ENCODE data around the gene OSBPL1A.

The OSBPL1A gene

DNA sequence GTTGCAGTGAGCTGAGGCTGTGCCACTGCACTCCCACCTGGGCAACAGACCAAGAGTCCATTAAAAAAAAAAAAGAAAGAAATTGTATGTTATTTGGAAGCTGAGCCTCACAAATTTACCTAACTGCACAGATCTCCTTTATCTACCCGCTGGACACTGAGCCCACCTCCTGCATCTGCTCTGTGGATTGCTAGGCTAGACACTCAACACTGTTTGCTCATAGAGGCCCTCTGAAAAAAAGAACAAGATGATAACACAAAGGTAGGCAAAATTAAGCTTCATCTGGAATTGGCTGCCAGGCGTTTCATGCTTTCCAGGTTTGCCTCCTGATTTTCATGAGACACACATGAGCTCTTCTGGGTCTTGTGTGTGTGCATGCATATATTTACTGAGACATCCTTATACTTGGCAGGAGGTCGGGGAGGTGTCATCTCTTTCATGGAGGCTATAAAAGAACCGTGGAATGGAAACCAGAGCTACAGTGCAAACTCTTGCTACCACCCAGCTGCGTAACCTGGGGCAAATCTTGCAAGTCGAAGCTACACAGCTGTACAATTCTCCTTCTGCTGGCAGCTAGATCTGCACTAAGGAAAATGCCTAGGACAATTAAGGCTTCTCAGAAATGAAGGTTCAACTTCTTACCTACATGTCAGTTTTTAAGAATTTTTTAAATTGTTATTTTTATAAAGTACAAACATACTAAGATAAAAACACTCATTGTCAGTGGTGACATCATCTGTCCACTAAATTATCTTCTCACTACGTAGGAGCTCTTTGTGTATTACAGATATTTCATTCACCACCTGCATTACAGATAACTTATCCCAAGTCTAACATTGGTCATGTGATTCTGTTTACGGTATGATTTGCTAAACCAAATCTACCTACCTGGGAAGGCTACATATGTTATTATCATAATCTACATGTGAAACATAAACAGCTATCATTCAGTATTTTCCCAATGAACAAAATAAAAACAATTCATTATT lies 195.6 kb downstream of the OSBPL1A start:
- DNase-seq (ENCODE audit: low read depth, low spot score): no peak
- no peak overlapping the region for H3K4me3 ChIP-seq (ENCODE audit: low read length)

DNA sequence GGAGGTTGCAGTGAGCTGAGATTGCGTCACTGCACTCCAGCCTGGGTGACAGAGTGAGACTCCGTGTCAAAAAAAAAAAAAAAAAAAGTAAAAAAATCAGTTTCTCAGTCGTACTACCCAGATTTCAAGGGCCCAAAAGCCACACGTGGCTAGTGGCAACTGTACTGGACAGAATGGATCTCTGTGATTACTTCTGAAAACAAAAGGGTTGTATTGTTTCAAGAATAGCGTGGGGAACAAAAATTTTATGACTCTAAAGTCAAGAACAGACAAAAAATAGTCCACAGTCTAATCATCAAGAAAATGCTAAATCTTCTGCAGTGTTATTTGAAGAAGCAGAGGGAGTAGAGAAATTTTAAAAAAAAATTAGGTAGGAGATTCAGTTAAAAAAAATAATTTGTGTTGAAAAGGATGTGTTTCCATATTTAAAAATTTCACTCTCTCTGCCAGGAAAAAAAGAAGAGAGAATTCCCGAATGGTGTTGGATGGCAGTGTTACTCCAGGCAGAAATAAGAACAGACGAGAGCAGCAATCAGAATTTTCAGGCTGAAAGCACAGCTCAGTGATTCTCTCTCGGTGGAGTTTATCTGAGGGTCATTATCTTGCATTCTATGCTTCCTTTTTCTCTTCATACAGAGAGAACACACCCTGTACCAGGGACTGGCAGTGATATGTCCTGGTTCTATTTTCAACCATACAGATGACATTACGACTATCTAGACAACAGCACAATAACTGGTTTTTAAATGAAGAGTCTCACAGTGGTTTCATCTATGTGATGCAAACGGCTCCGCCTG lies 196.9 kb downstream of the OSBPL1A start:
- H3K4me3 ChIP-seq (ENCODE audit: low read length): no peak overlapping the region
- no peak for DNase-seq (ENCODE audit: low read depth, low spot score)

DNA sequence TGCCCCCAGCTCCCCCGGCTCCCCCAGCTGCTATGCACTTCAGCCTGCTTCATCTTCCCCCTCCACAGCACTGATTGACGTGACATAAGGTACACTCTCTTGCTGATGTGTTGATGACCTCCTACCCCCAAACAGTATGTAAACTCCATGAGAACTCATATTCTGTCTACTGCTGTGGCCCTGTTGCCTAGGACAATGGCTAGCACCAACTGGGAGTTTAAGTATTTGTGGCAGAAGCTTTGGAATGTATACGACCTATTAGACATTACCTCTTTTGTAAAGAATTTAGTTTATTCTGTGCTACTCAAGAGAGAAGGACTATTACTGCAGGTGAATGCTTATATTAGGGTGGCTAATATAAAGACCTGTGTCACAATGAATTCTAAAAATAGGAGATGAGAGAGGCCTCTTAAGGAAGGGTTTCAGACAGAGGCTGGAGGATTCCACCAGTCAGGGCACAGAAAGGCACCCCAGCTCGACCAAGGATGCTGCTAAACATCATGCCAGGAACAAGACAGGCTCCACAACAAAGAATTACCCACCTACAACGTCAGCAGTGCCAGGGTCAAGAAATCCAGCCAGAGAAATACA lies 198.2 kb downstream of the OSBPL1A start:
- no peak for DNase-seq (ENCODE audit: low read depth, low spot score)
- no peak overlapping the region for H3K4me3 ChIP-seq (ENCODE audit: low read length)

DNA sequence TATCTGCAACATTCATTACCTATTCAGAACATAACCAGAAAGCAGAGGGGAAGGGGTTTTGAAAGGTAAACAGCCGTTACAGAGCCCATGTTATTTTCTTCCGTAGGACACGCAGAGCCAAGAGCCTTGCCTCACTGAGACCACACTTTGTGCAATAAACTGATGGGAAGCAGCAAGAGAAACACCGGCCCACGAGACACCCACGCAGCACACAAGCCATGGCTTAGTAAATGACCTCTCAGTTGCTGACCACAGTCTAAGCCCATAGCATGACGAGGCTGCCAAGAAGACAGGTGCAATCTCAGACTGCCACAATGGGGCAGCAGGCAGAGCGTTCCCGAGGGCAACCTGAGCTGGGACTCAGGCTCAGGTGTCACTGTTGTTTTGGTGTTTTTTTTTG lies 199.2 kb downstream of the OSBPL1A start:
- H3K4me3 ChIP-seq (ENCODE audit: low read length): no peak overlapping the region
- DNase-seq (ENCODE audit: low read depth, low spot score): no peak

DNA sequence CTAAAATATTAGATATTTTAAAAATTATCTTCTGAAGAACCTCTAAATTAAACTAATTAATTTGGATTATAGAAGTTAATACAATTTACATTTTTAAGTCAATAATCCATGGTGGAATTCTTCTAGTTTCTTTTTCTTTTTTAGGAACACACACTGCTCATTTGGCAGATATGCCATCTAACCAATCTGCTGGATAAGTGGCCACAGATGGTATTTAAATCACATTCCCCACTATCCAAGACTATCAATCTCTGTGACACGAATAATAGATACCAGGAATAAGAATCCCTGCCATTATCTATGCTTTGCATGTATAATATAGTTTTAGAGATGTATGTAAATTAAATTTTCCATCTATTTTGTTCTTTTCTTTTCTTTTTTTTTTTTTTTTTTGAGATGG lies 200.2 kb downstream of the OSBPL1A start:
- no peak overlapping the region for H3K4me3 ChIP-seq (ENCODE audit: low read length)
- DNase-seq (ENCODE audit: low read depth, low spot score): no peak

DNA sequence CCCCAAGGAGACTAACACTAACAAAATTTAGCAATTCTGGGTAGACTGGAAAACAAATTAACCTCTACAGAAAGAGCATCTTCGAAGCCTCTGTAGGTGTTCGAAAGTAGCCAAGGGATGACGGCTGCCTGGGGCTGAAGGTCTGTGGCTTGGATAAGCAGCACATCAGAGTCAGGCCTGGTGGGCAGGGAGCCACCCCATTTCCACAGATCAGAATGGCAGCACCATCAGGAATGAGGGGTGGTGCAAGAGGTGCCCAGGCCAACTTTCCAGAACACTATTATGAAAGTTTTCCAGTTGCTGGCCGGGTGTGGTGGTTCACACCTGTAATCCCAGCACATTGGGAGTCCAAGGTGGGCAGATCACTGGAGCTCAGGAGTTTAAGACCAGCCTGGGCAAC lies 200.9 kb downstream of the OSBPL1A start:
- no peak overlapping the region for H3K4me3 ChIP-seq (ENCODE audit: low read length)
- no peak for DNase-seq (ENCODE audit: low read depth, low spot score)

DNA sequence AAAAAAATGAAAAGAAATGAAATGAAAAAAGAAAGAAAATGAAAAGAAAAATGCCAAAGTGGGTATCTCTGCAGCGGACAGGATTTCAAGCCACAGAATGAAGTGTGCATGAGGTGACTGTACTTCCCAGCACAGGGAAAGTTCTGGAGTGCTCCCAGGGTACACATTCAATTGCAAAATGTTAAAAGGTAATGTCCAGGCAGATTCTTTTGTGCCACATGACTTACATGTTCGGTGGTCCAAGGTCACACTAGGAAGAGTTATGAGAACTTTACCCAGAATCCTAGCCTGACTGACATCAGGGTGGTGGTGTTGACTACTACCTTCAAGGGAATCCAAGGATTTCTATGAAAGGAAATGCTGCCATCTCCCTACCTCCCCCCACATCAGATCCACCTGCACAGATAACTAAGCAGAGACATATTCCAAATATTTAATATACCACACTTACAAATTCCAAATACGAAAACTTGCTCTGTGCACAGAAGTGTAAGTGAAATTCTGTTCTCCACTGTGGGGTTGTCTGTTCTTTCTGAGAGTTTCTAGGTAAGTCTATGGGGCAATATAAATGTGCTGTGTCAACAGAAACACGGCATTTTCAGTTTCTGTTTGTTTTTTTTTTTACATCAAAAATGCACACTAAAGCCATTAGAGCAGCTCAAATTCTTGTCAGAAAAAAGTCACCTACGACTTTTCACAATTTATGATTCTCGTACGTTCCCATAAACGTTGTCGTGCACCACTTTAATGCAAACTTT lies 202.1 kb downstream of the OSBPL1A start:
- DNase-seq (ENCODE audit: low read depth, low spot score): no peak
- H3K4me3 ChIP-seq (ENCODE audit: low read length): no peak overlapping the region

DNA sequence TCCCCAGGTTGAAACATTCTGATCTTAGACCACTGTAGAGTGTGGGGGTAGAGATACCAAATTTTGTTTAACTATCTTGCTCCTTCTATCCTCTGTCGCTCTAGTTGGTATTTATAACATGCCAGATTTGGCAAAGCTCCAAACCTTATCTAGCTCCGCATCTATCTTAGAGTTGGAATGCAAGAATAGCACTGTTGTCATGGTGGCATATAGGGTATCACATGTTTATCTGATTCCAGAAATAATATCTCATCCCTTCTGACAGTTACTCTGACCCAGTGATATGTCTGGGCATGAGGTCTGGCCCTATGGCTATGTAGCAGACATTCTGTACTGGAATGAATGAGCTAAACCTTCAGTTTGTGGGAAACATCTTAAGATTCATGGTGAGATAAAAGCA lies 207.0 kb downstream of the OSBPL1A start:
- H3K4me3 ChIP-seq (ENCODE audit: low read length): no peak overlapping the region
- no peak for DNase-seq (ENCODE audit: low read depth, low spot score)

DNA sequence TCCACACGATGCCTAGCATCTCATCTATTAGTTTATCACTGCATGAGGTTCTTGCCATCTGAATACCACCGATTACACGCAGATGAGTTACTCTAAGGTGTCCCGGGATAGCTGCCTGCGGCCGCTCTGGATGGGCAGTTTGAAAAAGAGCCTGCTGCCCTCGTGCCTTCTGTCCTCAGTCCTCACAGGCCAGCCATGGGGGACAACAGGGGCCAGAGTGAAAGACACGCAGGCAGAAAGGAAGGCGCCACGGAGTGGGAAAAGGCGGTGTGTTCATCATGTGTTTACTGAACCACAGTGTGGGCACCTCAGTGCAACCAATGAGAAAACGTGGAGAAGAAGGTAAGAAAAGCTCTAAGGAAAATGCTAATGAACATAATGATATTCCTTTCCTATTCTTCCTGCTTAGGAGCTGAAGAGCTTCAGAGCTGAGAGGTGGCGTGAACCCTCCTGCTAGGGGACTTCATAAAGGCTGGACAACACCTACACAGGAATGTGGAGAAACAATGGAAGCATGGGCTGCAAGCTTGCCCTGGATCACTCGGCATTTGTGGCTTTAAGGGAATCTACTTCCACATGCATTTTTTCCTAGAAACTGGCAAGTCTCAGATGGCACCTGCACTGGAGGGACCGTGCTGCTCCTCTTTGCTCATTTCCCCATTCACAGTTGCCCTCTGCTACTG lies 207.8 kb downstream of the OSBPL1A start:
- no peak for DNase-seq (ENCODE audit: low read depth, low spot score)

DNA sequence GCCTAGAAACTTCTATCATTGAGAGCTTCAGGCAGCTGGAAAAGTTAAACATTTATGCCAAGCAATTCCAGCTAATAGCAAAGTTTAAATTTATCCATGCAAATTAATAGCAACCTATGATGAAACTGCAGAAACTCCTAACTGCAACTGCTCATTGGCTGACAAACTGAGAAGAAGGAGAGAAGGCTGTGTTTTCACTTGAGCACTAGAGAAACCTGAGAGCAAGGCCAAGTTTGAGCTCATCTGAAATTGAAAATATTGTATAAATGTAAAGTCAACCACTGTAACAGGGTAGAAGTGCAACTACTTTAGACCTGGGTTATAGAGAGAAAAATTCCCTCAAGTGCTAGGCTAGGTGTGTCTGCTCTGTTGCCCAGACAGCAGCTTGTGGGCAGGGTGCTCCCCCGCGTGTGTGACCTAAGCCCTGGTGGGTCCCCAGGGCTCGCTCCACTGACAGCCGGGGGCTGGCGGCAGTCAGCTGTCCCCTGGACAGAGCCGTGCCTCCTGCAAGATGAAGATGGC lies 208.6 kb downstream of the OSBPL1A start:
- no peak for DNase-seq (ENCODE audit: low read depth, low spot score)
- no peak overlapping the region for H3K4me3 ChIP-seq (ENCODE audit: low read length)

More for the DNA sequence above, 207.8 kb downstream of the OSBPL1A start:
- no peak overlapping the region for H3K4me3 ChIP-seq (ENCODE audit: low read length)

DNA sequence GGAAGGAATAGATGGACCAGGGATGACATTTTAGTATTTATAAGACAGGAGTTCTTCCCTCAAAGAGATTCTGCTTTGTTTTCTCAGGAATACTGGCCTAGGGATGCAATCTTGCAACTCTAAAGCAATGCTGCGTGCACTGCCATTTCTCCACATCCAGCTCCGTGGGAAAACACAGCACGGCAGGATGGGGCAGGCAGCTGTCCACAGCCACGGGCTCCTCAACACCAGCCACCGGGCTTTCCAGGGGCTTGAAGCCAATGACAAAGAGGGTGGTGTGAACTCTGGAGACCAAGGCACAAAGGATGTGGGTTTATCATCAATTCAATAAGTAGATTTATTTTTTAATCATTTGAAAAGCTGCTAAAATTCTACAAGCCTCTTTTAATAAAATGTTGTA lies 209.5 kb downstream of the OSBPL1A start:
- DNase-seq (ENCODE audit: low read depth, low spot score): no peak
- H3K4me3 ChIP-seq (ENCODE audit: low read length): no peak overlapping the region

DNA sequence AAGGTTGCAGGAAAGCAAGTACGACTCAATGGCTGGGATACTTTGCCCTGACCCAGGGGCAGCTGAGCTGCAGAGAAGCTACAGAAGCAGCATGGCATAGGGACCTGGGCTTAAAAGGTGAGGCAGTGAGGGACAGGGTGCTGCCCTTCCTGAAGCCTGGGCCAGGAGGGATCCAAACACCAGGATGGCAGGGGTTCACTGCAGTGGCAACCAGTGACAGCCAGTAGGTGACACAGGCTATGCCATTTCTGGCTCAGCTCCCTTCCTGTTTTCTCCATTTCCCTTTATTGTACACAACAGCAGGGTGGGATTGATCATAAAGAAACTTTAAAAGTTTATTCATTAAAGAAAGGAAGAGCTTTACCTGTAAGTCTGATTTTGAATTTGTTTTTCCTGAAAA lies 209.9 kb downstream of the OSBPL1A start:
- no peak for DNase-seq (ENCODE audit: low read depth, low spot score)
- H3K4me3 ChIP-seq (ENCODE audit: low read length): no peak overlapping the region

DNA sequence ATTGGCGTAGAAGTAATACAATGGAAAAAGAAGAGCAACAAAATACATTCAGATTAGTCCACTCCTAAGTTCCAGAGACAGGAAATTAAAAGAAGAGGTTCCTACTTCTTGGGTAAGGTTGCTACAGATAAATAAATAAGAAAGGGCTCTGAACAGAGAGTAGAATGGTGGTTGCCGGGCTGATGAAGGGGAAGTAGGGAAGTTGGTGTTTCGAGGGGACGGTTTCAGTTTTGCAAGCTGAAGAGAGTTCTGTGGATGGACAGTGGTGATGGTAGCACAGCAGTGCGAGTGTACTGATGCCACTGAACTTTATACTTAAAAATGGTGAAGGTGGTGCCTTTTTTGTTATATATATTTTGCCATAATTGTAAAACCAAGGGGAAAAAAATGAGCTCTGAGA lies 210.6 kb downstream of the OSBPL1A start:
- H3K4me3 ChIP-seq (ENCODE audit: low read length): no peak overlapping the region
- no peak for DNase-seq (ENCODE audit: low read depth, low spot score)

DNA sequence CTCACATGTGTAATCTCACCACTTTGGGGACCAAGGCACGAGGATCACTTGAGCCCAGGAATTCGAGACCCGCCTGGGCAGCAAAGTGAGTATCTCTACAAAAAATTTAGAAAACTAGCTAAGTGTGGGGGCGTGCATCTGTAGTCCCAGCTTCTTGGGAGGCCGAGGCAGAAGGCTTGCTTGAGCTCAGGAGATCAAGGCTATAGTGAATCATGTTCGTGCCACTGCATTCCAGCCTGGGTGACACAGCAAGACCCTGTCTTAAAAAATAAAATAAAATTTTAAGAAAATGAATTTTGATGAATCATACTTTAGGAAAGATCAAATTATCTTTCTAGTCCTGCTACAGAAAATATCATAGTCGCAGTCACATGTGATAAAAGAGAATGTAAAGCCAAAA lies 211.8 kb downstream of the OSBPL1A start:
- no peak overlapping the region for H3K4me3 ChIP-seq (ENCODE audit: low read length)
- no peak for DNase-seq (ENCODE audit: low read depth, low spot score)

DNA sequence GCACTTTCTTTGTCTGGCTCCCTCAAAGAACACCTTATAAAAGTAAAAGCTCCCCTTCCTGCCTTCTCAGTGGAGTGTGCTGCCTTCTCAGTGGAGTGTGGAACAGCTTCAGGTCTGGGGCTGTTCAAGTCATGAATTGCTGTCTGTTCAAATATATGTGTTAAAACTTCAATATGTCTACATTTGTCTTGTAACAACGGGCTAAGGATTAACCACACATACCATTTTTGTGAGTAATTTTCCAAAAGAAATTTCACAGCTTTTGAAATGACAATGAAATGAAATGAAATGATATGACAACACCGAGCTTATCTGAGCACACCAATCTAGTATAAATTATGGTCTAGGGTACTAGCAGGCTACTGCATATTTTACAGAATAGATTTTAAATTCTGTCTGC lies 215.8 kb downstream of the OSBPL1A start:
- no peak overlapping the region for H3K4me3 ChIP-seq (ENCODE audit: low read length)
- DNase-seq (ENCODE audit: low read depth, low spot score): no peak

DNA sequence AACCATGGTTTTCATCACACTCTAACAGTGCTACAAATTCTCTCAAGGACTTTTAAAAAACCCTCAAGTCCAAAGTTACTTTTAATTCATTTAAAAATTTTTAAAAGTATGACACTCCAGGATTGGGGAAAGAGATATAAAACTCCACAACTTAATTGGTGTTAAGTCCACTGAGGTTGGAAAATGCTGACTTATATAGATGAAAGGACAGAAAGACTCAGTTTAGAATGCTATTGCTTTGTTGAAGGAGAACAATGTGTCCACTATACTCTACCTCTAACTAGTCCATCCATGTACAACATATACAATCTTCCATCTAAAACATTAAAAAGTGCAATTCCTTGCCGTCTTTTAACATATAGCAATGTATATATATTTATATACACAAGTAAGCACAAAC lies 217.6 kb downstream of the OSBPL1A start:
- no peak overlapping the region for H3K4me3 ChIP-seq (ENCODE audit: low read length)

DNA sequence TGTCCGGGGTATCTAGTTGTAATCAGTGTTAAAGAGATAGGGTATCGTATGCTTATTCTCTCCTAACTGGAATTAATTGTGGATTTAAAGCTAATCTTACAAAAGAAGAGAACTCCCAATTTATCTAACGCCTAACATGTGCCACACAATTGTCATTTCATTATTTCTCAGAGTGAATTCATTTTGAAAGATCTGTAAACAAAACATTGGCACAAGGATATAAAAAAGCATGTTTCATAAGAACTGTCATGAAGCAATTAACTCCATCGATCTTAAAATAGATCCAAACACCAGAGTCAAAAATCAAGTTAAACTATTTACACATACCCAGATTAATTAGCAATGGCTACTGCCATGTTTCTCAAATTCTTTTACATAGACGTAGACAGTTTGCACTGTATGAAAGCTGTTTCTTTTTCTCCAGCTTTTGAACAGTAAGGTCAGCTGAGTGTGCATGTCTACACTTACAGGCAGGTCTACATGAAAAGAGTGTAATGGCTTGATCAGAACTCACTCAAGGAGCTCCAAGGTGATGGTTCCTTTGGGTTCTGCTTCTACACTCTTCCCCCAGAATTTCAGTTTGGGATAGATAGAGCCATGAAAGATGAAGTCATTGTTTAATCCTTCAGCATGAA lies 220.0 kb downstream of the OSBPL1A start:
- H3K4me3 ChIP-seq (ENCODE audit: low read length): no peak overlapping the region
- no peak for DNase-seq (ENCODE audit: low read depth, low spot score)

More for the DNA sequence above, 217.6 kb downstream of the OSBPL1A start:
- DNase-seq (ENCODE audit: low read depth, low spot score): no peak
